GM19099 (cell line): ENCODE measurements around the gene NRCAM.

ENCODE experiments used
- POLR2A ChIP-seq: IDR thresholded peaks from 3 replicates; pipeline ENCODE4 v1.6.1; 2011; ENCODE audit warnings: low read depth; ENCODE audit not compliant: insufficient read length; ENCODE audit errors: extremely low read depth

Gene NRCAM

DNA sequence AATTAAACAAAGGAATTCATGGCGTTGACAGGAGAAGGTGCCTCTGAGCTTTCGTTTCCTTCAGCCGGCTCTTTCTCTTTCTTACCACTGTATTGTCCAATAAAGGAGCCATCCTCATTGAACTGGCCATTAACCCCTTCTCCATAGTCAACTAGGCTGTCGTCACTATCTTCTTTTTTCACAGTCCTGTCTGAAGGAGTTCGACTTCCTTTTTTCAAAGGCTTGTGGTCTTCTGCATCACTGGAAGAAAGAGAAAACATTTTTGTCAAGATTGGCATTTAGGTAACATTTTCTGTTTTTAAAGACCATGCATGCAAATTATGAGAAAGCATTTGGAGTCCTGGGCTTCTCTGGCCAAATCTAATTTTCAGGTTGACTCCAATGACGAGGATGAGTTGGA lies 306.3 kb downstream of the NRCAM start:
- TF ChIP-seq POLR2A = no peak

- no peak for TF ChIP-seq POLR2A
These were observed 307.1 kb downstream of the NRCAM start for GRCh38 chr7:108149119-108149518.

GRCh38 chr7:108147031-108147563 lies 309.1 kb downstream of the NRCAM start:
- no peak for TF ChIP-seq POLR2A

DNA sequence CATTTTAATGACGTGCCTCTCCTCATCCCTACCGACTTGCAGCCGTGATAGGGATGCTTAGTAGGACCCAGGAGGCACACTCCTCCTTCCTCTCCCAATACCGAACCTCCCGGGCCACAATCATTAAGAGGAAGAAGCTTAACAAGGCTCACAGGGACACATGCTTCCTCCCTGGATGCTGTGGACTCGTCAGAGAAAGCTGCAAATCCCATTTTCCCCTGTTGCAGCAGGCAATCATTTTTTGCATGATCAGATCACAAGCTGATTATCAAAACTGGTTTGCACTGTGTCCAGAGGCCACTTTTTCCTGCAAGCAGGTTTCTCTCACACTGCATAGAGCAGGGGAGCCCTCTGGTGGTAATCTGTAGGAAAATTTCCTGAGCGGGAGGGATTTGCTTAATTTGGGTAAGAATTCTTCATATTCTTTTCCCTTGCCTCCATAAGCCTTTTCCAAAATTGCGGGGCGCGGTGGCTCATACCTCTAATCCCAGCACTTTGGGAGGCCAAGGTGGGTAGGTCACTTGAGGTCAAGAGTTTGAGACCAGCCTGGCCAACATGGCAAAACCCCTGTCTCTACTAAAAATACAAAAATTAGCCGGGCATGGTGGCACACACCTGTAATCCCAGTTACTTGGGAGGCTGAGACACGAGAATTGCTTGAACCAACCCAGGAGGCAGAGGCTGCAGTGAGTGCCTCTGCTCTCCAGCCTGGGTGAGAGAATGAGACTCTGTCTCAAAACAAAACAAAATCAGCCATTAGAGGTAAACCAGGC lies 310.0 kb downstream of the NRCAM start:
- no peak for TF ChIP-seq POLR2A

- TF ChIP-seq POLR2A = no peak
These were observed 310.8 kb downstream of the NRCAM start for GRCh38 chr7:108145401-108145800.

DNA sequence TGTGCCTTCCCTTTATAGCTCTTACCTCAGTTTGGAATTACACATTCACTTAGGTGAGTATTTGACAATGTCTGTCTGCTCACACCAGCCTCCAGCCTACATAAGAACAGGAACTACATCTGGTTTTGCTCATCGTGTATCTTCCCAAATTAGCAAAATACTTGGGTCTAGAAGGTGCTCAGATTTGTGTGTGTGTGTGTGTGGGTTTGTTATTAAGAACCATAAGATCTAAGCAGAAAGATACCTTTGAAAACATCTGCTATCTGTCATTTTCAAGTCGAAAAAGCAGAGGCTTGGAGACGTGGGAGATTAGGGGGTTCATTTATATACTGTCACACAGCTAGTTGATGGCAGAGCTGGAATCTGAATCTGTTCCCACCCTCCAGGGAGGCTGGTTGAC lies 311.3 kb downstream of the NRCAM start:
- no peak for TF ChIP-seq POLR2A

DNA sequence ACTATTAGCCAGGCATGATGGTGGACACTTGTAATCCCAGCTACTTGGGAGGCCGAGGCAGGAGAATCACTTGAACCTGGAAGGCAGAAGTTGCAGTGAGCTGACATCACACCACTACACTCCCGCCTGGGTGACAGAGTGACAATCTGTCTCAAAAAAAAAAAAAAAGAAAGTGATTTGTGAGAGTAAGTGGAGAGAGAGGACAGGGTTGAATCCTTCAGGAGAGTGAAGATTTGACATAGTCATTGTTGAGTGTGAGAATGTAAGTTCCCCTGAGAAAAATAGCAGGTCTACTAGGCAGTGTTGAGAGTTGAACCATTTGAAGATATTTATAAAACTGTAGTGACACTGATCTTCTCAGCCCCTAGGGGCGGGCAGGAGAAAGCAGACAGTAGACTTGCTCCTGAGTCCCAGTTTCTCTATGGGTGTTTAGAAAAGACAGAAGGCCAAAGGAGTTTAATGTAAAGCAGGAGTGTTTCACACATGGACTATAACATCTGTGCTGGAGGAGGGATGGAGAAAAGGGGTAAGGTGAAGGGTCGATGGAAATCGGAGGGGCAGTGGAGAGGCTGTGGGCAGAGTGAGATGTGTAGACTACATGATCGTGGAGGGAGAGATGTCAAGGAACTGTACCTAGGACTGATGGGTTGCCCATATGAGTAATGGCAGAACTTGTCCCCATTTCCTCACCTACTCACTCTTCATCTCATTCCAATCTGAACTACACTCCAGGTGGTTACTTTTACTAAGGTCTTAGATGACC lies 312.4 kb downstream of the NRCAM start:
- no peak for TF ChIP-seq POLR2A

DNA sequence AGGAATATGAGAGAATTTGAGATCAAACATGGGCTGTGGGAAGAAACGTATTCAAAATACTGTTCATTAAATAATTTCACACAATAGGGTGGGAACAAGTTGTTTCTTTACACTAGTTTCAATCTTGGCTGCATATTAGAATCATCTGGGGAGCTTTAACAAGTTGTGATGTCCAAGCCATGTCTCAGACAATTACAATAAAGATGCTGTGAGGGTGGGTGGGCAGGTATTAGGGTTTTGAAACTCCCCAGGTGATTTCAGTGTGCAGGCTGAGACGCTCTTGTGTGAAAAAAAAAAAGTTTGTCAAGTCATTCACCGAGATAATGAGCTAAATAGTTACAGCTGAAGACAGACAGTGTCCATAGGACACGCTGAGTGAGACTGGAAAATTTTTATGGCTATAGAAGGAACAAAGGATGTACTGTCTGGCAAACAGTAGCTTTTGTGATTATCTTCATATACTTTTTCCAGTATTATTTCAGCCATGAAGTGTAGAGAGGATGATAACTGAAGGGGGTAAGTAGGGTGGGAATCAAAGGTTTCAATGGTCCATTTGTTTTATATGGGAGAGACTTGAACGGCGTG lies 313.5 kb downstream of the NRCAM start:
- TF ChIP-seq POLR2A = no peak

DNA sequence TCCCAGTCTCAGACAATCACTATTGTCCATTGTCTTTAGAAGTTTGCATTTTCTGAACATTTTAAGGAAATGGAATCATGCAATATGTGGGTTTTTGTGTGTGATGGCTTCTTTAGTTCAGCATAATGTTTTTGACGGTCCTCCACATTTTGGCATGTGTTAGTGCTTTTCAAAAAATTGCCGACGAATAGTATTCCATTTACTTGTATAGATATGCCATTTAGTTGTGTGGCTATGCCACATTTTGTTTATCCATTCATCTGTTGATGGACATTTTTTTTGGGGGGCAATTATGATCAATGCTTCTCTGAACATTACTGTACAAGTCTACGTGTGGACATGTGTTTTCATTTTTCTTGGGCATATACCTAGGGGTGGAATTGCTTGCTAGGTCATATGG lies 314.1 kb downstream of the NRCAM start:
- no peak for TF ChIP-seq POLR2A

DNA sequence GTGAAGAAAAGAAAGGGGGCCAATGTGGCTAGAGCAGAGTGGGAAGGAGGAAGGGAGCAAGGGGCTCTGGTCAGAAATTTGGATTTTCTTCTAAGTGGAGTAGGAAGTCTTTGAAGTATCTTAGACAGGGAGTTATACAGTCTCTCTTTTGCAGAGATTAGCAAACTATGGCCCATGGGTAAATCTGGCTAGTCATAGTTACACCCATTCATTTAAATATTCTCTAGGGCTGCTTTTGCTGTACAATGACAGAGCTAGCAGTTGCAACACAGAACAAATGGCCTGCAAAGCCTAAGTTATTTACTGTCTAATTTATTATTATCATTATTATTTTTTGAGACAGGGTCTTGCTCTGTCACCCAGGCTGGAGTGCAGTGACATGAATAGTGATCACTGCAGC lies 315.6 kb downstream of the NRCAM start:
- no peak for TF ChIP-seq POLR2A

GRCh38 chr7:108138911-108139310 lies 317.3 kb downstream of the NRCAM start:
- no peak for TF ChIP-seq POLR2A

- TF ChIP-seq POLR2A = no peak
These were observed 318.2 kb downstream of the NRCAM start for GRCh38 chr7:108137993-108138392.

GRCh38 chr7:108137040-108137439 lies 319.2 kb downstream of the NRCAM start:
- TF ChIP-seq POLR2A = no peak

DNA sequence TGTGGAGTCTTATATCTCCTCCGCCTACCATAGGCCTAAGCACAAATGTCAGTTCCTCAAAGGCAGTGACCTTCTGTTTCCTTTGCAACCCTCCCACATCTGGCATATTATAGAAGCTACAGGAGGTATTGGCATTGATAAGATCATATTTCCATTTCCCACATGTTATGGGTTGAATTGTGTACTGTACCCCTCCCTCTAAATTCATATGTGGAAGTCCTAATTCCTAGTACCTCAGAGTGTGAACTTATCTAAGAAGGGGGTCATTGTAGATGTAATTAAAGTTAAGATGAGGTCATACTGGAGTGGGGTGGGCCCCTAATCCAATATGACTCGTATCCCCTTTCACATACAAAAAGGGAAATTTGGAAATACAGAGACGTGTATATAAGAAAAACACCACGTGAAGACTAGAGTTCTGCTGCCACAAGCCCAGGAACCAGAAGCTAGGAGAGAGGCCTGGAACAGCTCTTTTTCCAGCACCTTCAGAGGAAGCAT lies 320.0 kb downstream of the NRCAM start:
- TF ChIP-seq POLR2A = no peak

DNA sequence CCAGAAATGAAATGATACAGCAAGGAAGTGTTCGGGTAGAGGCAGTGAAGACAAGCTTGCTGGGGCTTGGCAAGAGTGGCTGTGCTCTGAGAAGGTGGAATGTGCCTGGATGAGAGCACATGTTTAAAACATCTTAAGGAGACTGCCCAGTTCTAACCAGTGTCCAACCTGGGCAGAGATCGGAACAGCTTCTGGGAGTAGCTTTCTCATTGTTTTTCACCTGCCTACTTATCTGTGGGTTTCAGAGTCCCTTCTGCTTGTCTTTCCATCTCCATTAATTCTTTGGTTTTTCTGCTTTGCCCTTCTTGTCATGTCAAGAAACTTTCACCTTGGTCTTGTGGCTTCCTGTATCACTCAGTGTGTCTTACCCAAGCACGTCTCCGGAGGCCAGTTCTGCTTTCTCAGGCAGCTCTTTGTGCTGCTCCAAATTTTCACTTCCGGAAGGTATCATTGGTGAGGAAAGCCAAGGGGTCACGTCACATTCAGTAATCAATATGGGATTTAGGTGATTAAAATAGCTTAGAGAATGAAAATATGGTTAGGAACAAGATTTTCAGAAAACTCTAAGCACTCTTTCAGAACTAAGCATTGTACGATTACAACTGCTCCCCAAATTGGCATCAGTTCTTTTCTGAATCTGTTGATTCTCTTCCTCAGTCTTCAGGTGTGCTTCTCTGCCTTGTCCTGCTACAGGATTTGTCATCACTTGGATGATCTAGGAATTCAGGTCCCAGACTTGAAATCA lies 320.6 kb downstream of the NRCAM start:
- TF ChIP-seq POLR2A = no peak

DNA sequence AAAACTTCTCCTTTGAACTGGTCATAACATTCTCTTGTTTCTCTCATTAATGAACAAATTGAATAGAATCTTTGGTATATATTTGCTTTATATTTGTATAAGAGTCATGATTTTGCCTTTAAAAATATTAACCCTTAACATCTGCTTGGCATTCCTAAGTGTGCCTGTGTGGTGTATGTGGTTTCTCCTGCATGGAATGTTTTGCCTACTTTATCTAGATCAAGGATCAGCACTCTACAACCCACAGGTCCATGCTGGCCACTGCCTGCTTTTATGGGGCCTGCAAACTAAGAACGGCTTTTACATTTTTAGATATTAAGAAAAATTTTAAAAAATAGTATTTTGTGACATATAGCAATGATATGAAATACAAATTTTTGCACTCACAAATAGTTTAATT lies 321.8 kb downstream of the NRCAM start:
- TF ChIP-seq POLR2A = no peak
